ENCODE measurements around the gene C1QTNF5. TPM values are rescaled to one million over a fixed set of nuclear protein-coding genes. Genes with fewer than 3 reads are reported as not detected.

The C1QTNF5 gene
- total RNA-seq, 1 experiment from 2014 or later, result 0.33 TPM

GRCh38 chr11:119355091-119355843, 14.6 kb upstream of the C1QTNF5 start:
- Histone ChIP-seq H3K4ac (ENCODE audit: low read depth, low read length) (no peak overlapping the region), H4K8ac (replicated peaks; ENCODE audit: insufficient read length, low read depth, low read length) (no peak overlapping the region), H2BK12ac (ENCODE audit: insufficient read length, low read depth, low read length) (no peak overlapping the region), H4K5ac (ENCODE audit: insufficient read length, low read depth, low read length) (no peak overlapping the region), H2BK20ac (ENCODE audit: low read depth, low read length, poor library complexity, severe bottlenecking) (no peak overlapping the region), H3K9me3 (ENCODE audit: control insufficient read depth, low read depth, low read length) (no peaks in the 10 kb centered on the region), H3K14ac (ENCODE audit: insufficient read depth, low read length) (no peak overlapping the region), H3K23ac (ENCODE audit: insufficient read length, low read depth, low read length) (no peak overlapping the region), H3K18ac (ENCODE audit: insufficient read length, low read depth, low read length) (no peak overlapping the region), H3K4me2 (ENCODE audit: insufficient read depth, insufficient read length, low read length) (no peak overlapping the region), H3K27me3 (ENCODE audit: insufficient read depth, low read length) (no peaks in the 10 kb centered on the region), H3K56ac (ENCODE audit: insufficient read length, low read depth, low read length) (no peak overlapping the region), H4K91ac (ENCODE audit: insufficient read length, low read depth, low read length) (no peak overlapping the region), H4K20me1 (ENCODE audit: control insufficient read depth, insufficient read depth, insufficient read length) (peaks cover 4% of the 10 kb centered on the region), H3K4me1 (ENCODE audit: insufficient read depth, low read length) (no peaks in the 10 kb centered on the region; the same call in 1 of the 2 replicates), H3K23me2 (ENCODE audit: insufficient read length, low read depth, low read length, poor library complexity, severe bottlenecking) (peaks cover 6% of the 10 kb centered on the region), H3T11ph (ENCODE audit: low read length) (no peak overlapping the region), H3K79me2 (ENCODE audit: insufficient read depth, low read length) (no peaks in the 10 kb centered on the region), H2BK15ac (ENCODE audit: low read depth, low read length) (no peak overlapping the region), H2AFZ (ENCODE audit: low read length) (no peak overlapping the region), H3K79me1 (ENCODE audit: insufficient read depth, low read depth, low read length, poor library complexity, severe bottlenecking) (no peaks in the 10 kb centered on the region), H3K9ac (ENCODE audit: extremely low read depth, insufficient read length, low read length) (no peak overlapping the region), H2BK120ac (ENCODE audit: low read depth, low read length, poor library complexity, severe bottlenecking) (no peak overlapping the region), H2BK5ac (ENCODE audit: insufficient read length, low read length) (no peak overlapping the region), H3K27ac (ENCODE audit: insufficient read length, low read depth, low read length) (no peak overlapping the region), H2AK5ac (ENCODE audit: insufficient read length, low read length) (no peak overlapping the region)
- Mint-ChIP-seq H3K9me3 (0 out of 5 replicates have a peak, but pooled peaks cover 0 to 4% of the 10 kb centered on the region in 2 experiments), H3K27me3 (ENCODE audit: low read depth) (peaks cover 60% of the 10 kb centered on the region), H3K27ac (no peak overlapping the region; a peak in 1 of 7 replicates), H3K4me3 (no peak overlapping the region; a peak in 3 of 5 replicates), H3K36me3 (ENCODE audit: insufficient read depth in 1 of 3, low read depth in 3 of 3) (peaks cover 13 to 27% (median 24%) of the 10 kb centered on the region in 3 experiments; a peak in 6 of 7 replicates), H3K4me1 (peaks cover 23 to 28% of the 10 kb centered on the region in 2 experiments)
- no peak for DNase-seq
- TF ChIP-seq CTCF (conservative IDR thresholded peaks at IDR 0.05), result no peak
- WGBS (ENCODE audit: extremely low coverage, insufficient read length, low lambda C conversion rate), result no CpG with 5 or more reads among the region's 9 CpGs

Data from H9 (cell line).